Coronary artery (tissue), 2 donors: ENCODE measurements around the gene PRSS2.

Source experiments
- DNase-seq: peaks from one replicate; pipeline ENCODE4 v3.0.0-alpha.2; 2017; ENCODE audit warnings: low spot score
- H3K27ac ChIP-seq, 2 donors: fragments of 200-600 bp; sonication (generic); one replicate each; pipeline ENCODE4 v1.5.1; 2016 to 2019
- H3K4me3 ChIP-seq: fragments of 200-600 bp; sonication (generic); 2 replicates; pipeline ENCODE4 v1.5.1; 2016; ENCODE audit warnings: mild to moderate bottlenecking, moderate library complexity
- TF ChIP-seq, protein P1 (sequence below): fragments of 200-600 bp; sonication (generic); IDR thresholded peaks from one replicate; pipeline ENCODE4 v1.5.1; 2019; ENCODE audit warnings: antibody characterized with exemption

The PRSS2 gene

GRCh38 chr7:142817506-142817905, 46.7 kb downstream of the PRSS2 start:
- TF ChIP-seq, protein P1, sequence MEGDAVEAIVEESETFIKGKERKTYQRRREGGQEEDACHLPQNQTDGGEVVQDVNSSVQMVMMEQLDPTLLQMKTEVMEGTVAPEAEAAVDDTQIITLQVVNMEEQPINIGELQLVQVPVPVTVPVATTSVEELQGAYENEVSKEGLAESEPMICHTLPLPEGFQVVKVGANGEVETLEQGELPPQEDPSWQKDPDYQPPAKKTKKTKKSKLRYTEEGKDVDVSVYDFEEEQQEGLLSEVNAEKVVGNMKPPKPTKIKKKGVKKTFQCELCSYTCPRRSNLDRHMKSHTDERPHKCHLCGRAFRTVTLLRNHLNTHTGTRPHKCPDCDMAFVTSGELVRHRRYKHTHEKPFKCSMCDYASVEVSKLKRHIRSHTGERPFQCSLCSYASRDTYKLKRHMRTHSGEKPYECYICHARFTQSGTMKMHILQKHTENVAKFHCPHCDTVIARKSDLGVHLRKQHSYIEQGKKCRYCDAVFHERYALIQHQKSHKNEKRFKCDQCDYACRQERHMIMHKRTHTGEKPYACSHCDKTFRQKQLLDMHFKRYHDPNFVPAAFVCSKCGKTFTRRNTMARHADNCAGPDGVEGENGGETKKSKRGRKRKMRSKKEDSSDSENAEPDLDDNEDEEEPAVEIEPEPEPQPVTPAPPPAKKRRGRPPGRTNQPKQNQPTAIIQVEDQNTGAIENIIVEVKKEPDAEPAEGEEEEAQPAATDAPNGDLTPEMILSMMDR: no peak
- no peak overlapping the region for H3K4me3 ChIP-seq

GRCh38 chr7:142819530-142819929, 48.8 kb downstream of the PRSS2 start:
- no peak for DNase-seq
- Histone ChIP-seq H3K27ac (no peak overlapping the region), H3K4me3 (no peak overlapping the region)
- TF ChIP-seq, protein P1: no peak

More at GRCh38 chr7:142817506-142817905, 46.7 kb downstream of the PRSS2 start:
- DNase-seq: no peak
- H3K27ac ChIP-seq: no peak overlapping the region

- TF ChIP-seq, protein P1: no peak
- no peak overlapping the region for H3K4me3 ChIP-seq
- no peak overlapping the region for H3K27ac ChIP-seq
- DNase-seq: no peak
Measured at GRCh38 chr7:142822714-142823113, 51.9 kb downstream of the PRSS2 start.
